Measurements from ENCODE around the gene GLI2.

Gene GLI2

DNA sequence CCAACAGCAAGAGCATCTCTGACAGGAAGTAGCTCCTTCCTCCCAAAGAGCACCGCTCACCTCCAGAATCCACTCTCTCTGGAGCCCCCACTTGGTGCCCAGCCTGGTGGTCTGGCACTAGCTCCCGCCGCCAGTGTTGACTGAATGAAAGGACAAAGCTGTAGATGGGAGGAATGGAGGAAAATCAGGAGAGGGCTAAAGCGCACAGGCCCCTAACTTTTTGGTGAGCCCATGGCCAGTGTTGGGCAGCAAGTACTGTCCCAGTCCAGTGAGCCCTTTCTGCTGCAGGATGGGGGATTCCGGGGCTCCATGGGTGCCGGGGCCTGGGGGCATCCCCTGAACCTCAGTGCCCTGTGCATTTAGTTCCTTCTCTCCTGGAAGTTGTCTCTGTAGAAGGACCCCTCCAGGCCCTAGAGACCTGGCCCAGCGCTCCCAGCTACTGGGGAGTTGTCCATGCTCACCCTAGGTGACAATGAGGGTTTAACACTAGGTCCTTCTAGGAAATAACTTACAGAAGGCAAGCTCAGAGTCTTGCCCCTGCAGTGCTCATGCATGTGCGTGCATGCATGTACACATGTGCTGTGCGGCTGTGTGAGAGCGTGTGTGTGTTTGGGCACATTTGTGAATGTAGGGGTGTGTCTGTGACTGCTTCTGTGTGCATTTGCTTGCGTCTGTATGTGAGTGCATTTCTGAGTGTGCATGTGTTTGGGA, 33.6 kb downstream of the GLI2 start:
- DNase-seq (ENCODE audit: low read depth in 1 of 2, low spot score in 1 of 2): no peak

GRCh38 chr2:120769787-120770120, 34.1 kb downstream of the GLI2 start:
- DNase-seq (ENCODE audit: low read depth in 1 of 2, low spot score in 1 of 2): no peak

- no peak for DNase-seq (ENCODE audit: low read depth in 1 of 2, low spot score in 1 of 2)
Measured at GRCh38 chr2:120770176-120770575, 34.5 kb downstream of the GLI2 start.

DNA sequence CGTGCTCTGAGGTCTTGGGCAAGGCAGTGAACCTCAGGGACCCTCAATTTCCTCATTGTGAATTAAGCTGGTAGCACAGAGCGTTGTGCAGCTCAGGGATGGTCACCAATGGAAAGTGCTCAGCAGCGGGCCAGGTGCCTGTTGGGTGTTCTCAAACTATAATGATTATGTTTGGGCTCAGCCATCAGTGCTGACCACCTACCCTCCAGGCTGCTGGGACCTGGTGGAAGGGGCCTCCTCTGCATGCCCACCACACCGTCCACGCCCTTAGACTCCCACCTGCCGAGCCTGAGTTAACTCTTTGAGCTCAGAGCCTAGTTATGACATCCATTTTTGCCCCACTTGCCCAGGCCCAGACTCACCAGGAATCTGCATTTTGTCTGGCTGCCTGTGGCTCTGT, 35.0 kb downstream of the GLI2 start:
- DNase-seq (ENCODE audit: low read depth in 1 of 2, low spot score in 1 of 2): no peak

DNA sequence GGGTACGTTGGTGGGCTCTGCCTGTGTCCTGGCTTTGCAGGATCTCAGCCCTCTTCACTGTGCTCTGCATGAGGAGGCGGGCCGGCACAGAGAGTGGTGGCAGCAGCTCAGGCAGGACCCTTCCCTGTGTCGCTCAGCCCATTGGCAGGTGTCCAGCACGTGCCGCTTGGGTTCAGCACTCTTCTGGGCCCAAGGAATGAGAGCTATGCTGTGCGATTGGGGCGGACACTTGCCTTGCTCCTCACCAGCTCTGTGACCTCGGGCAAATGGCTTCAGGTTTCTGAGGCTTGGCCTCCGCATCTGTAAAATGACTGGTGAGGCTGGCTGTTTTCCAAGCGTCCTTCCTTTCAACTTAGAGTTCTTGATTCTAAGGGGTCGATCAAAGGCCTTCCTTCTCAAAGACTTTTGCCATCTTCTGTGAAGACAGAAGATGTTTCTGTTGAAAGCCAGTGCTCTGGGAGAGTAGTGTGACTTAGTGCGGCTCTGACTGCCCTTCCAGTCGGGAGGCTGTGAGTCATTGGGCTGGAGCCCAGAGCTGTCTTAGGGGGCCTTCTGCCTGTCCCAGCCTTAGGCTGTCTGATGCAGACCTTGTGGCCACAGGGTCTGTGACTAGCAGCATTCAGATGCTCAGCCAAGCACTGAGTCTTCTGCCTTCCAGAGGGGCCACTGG, 35.6 kb downstream of the GLI2 start:
- no peak for DNase-seq (ENCODE audit: low read depth in 1 of 2, low spot score in 1 of 2)

DNA sequence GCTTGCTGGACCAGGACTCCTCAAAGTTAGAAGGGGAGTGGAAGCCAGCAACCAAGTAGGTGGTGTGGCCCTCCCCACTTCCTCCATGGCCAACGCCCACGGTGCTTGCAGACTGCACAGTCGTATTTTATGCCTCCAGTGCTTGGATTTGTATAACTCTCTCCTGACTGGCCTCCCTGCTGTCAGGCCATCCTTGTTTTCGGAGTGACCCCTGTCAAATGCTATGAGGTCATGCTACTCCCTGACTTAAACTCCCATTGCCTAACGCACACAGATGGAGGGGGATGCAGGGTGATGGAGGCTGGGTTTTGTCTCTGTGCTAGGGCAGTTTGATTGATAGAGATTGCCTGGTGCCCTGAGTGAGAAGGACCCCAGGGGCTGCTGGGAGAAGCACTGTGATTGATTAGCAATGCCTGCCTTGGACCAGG, 36.1 kb downstream of the GLI2 start:
- no peak for DNase-seq (ENCODE audit: low read depth in 1 of 2, low spot score in 1 of 2)

- no peak for DNase-seq (ENCODE audit: low read depth in 1 of 2, low spot score in 1 of 2)
Measured at GRCh38 chr2:120772261-120772660, 36.6 kb downstream of the GLI2 start.

GRCh38 chr2:120773186-120773800, 37.6 kb downstream of the GLI2 start:
- no peak for DNase-seq (ENCODE audit: low read depth in 1 of 2, low spot score in 1 of 2)

DNA sequence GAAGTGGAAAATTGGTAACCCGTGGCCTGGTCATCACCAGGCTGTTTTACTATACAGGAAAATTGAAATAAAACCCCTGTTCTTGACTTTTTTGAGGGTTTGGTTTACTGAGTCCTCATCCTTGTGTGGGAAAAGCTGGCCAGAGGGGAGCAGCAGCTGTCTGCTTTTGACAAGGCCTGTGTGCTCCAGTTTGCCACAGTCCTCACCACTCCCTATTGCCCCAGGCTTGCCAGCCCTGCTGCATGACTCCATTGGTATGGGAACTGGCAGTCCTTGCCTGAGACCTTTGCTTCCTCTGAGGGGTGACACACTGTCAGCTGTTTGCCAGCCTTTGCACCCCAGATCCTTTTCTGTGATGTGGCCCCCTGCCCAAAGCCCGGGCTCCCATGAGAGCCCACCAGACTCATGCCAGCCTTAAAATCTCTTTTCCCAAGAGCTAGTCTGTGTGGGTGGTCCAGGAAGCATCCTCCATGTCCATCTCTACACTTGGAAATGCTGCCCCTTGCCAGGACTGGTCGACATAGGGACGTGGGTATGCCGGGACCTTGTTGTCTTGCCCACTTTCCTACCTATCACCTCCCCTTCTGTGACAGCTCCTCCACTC, 39.0 kb downstream of the GLI2 start:
- no peak for DNase-seq (ENCODE audit: low read depth in 1 of 2, low spot score in 1 of 2)

GRCh38 chr2:120775194-120775593, 39.5 kb downstream of the GLI2 start:
- DNase-seq (ENCODE audit: low read depth in 1 of 2, low spot score in 1 of 2): no peak

- DNase-seq (ENCODE audit: low read depth in 1 of 2, low spot score in 1 of 2): no peak
Measured at GRCh38 chr2:120775801-120776589, 40.3 kb downstream of the GLI2 start.

DNA sequence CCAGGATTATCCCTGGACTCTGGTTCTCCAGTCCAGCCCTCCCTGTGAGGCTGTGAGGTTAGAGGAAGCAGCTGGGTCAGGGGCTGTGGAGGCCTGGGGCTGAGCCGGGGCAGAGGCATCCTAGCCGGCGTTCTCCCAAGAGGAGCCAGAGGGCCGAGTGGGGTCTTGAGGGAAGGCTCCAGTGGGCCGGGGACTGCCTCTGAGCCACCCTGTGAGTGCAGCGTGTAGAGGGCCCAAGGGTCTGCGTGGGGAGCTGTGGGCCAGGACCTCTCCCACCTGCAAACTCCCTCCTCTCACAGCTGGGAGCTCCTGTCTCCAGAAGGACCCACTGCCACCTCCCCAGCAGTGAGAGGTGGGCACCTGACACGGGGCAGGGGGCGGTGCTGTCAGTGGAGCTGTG, 41.0 kb downstream of the GLI2 start:
- DNase-seq (ENCODE audit: low read depth in 1 of 2, low spot score in 1 of 2): no peak

DNA sequence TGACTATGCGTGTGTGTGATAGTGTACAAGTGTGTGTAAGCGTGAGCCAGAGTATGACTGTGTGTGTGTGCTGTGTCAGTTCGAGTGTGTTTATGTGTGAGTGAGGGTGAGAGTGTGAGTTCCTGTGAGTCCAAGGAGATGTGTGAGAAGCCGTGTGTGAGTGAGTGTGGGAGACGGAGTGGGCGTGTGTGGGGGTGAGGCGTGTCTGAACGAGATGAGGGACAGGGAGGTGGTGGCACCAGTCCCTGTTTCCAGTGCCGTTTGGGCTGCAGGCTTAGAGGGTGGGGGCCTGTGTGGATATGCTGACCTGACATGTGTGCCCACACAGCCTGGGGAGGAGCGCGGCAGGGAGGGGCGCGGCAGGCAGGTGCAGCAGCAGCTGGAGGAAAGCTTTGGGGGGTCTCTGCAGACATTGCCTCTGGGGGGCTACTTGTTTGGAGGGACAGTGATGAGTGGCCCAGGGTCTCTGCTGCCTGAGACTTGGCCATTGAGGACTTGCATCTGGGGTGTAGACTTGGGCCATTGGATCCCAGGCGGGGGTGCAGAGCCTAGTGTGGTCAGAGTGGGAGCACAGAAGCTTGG, 41.6 kb downstream of the GLI2 start:
- DNase-seq (ENCODE audit: low read depth in 1 of 2, low spot score in 1 of 2): no peak

DNA sequence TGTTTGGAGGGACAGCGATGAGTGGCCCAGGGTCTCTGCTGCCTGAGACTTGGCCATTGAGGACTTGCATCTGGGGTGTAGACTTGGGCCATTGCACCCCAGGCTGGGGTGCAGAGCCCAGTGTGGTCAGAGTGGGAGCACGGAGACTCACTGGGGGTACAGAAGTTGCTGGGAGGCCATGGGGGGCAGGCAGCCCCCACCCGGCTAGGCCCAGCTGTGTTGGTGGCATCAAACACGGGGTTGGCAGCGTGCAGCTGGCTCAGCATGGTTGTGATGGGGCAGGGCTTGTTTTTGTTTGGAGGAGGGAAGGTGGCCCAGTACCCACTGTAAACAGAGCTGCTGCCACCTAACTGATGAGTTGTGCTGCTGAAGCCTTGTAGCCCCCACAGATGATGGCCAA, 42.1 kb downstream of the GLI2 start:
- DNase-seq (ENCODE audit: low read depth in 1 of 2, low spot score in 1 of 2): no peak

DNA sequence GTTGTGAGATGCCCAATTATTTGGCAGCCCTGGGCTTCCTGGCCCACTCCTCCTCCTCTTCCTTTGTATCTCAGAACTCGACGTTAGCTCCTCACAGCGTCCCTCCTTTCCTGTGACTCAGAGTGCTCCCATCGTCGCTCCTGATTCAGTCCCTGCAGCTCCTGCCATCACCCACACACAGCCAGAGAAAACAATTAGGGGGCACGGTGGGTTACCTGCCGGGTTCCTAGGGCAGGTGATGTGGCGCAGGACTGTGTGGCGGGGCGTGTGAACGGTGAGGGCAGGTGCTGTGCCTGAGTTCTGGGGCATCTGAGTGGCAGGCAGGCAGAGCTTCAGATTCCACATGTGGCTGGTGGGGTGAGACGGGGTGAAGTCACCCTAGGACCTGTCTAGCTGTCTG, 42.6 kb downstream of the GLI2 start:
- DNase-seq (ENCODE audit: low read depth in 1 of 2, low spot score in 1 of 2): no peak

DNA sequence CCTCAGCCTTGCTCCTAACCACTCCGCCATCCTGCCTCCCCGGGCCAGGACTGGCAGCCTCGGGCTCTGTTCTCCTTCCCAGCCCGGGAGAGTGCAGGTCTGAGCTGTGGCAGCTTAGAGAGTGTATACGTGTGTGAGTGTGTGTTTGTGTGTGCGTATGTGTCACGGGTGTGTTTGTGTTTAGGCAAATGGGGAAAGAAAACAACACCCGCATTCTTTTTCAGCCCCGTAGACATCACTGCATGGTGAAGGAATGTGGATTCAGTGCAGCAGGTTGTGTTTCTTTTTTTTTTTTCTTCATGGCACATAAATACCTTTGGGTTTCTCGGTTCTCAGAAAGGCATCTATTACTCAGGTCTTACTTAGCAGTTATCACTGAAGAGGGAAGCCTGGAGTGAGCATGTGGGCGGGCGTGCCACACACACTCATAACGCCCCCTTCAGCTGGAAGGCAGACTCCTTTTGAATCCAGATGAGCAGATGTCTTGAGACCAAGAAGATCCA, 44.2 kb downstream of the GLI2 start:
- DNase-seq (ENCODE audit: low read depth in 1 of 2, low spot score in 1 of 2): no peak

DNA sequence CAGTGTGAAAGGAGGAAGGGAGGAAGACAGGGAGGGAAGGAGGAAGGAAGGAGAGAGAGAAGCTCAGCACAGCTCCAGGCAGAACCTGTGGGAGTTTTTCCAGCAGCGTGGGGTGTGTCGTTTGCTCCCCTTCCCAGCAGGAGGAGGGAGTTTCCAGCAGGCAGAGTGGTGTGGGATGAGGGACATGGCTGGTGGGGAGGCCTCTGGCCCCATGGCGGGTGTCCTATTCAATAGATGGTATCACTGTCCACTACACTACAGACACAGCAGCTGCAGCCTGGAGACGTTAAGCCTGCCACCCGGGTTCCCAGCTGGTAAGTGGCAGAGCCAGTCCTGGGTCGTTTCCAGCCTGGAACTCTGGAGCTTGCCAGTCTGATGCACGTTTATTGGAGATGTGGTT, 44.7 kb downstream of the GLI2 start:
- no peak for DNase-seq (ENCODE audit: low read depth in 1 of 2, low spot score in 1 of 2)

- no peak for DNase-seq (ENCODE audit: low read depth in 1 of 2, low spot score in 1 of 2)
Measured at GRCh38 chr2:120783371-120783791, 47.7 kb downstream of the GLI2 start.

- DNase-seq (ENCODE audit: low read depth in 1 of 2, low spot score in 1 of 2): no peak
Measured at GRCh38 chr2:120783969-120784372, 48.3 kb downstream of the GLI2 start.

Data from stimulated activated CD4-positive, alpha-beta T cell treated with anti-CD3 and anti-CD28 coated beads, Interleukin-15, amount 100 ng/mL, for 1 hour (primary cell).